GM10248 (cell line): Measurements from ENCODE around the gene PPP6R3.
"Not testable (repeated sequence)": the region's sequence is repeated elsewhere in the genome, so short reads cannot be mapped to it uniquely, and the experiment has no call there.

Experiments
- CTCF ChIA-PET: fragments of 300-600 bp; sonication (Branson Sonifier 250); formaldehyde crosslinking; extraction: SDS; loops from one replicate; lab custom pipeline; 2021; ENCODE audit warnings: antibody characterized with exemption; lab: Yijun Ruan, JAX
- POLR2A ChIA-PET: fragments of 350-650 bp; sonication (Branson Sonifier 250); formaldehyde crosslinking; extraction: SDS; loops from one replicate; lab custom pipeline; 2020; ENCODE audit warnings: antibody characterized with exemption; lab: Yijun Ruan, JAX
- DNase-seq: peaks from one replicate; pipeline ENCODE4 v3.0.0; 2012; ENCODE audit errors: extremely low spot score
- TF ChIP-seq, protein P1 (sequence below): IDR thresholded peaks from 2 replicates; pipeline ENCODE4 v1.5.1; 2012; ENCODE audit warnings: mild to moderate bottlenecking, low read depth; ENCODE audit errors: extremely low read depth, missing control alignments, control extremely low read depth

PPP6R3 gene

DNA sequence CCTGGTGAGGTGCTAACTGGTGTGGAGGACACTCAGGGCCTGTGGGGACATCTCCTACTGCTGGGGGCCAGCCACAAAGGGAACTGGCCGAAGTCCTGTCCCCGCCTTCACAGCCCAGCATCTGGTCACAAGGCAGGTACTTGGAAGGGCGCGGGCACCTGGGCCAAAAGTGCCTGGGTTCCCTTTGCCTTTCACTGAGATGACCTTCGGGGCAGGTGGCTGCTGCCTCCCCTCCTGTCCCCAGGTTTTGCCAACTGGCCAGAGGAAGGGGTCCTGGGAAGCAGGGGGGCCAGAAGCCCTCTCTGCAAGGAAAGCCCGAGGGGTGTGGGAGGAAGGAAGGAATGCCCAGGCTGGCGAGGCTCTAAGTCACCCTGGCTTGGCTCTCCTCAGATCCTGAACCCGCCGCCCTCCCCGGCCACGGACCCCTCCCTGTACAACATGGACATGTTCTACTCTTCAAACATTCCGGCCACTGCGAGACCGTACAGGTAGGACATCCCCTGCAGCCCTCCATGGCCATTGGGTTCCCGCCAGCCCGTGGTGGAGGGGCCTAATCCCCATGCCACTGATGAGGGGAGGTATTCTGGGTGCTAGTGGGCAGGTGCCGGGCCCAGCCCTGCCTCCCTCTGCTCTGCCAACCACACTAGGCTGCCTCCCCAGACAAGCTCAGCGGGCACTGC, 14.4 kb upstream of the PPP6R3 start:
- CTCF ChIA-PET: interaction anchor here (0.9 kb wide), 2 partner anchors 11 to 148 kb away, joined by 3 read pairs; no protein-coding TSS in a partner anchor
- TF ChIP-seq, protein P1, sequence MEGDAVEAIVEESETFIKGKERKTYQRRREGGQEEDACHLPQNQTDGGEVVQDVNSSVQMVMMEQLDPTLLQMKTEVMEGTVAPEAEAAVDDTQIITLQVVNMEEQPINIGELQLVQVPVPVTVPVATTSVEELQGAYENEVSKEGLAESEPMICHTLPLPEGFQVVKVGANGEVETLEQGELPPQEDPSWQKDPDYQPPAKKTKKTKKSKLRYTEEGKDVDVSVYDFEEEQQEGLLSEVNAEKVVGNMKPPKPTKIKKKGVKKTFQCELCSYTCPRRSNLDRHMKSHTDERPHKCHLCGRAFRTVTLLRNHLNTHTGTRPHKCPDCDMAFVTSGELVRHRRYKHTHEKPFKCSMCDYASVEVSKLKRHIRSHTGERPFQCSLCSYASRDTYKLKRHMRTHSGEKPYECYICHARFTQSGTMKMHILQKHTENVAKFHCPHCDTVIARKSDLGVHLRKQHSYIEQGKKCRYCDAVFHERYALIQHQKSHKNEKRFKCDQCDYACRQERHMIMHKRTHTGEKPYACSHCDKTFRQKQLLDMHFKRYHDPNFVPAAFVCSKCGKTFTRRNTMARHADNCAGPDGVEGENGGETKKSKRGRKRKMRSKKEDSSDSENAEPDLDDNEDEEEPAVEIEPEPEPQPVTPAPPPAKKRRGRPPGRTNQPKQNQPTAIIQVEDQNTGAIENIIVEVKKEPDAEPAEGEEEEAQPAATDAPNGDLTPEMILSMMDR: no peak
- POLR2A ChIA-PET: no interaction called here
- no peak for DNase-seq

DNA sequence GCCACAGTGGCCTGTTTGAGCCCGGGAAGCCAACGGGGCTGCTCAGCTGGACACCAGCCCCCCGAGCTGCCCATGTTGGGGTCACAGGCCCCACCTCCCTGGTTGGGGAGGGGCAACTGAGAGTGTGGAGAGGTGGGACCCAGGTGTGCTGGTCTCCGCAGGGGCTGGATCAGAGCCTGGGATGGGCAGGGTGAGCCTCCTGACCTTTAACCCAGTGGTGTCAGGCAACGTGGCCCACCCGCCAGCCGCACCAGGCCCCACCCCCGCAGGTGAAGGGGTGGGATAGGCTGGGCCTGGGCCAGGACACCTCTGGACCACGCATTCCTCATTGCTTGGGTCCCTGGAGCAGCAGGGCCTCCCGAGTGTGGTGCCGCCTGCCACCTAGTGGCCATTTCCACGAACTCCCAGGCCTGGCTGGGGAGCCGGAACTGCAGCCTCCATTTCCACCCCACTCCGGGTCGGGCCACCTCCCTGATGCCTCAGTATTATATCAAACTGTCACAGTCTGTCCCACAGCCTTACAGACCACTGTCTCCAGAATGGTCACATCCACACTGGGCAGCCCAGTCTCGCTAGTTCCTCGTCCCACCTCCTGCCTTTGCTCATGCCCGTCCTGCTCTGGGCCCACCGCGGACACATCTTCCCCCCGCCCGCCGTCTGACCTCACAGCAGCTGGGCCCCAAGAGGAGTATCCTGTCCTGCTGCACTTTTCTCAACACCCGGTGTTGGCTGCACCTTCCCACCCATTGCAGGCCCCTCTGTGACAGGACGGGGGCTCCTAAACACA, 13.3 kb upstream of the PPP6R3 start:
- TF ChIP-seq, protein P1: peak; percentile 80
- CTCF ChIA-PET: interaction anchor here (0.9 to 1.5 kb wide), 3 partner anchors 9 to 149 kb away, joined by 3 to 8 read pairs (median 3); no protein-coding TSS in a partner anchor
- POLR2A ChIA-PET: no interaction called here

DNA sequence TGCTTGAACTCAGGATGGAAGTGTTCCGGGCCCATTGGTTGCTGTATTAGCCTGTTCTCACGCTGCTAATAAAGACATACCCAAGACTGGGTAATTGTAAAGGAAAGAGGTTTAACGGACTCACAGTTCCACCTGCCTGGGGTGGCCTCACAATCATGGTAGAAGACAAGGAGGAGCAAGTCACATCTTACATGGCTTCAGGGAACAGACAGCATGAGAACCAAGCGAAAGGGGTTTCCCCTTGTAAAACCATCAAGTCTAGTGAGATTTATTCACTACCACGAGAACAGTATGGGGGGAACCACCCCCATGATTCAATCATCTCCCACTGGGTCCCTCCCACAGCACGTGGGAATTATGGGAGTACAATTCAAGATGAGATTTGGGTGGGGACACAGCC, 12.6 kb upstream of the PPP6R3 start:
- DNase-seq, POLR2A ChIA-PET: not testable (repeated sequence)
- CTCF ChIA-PET: interaction anchor here (1.0 to 1.5 kb wide), 4 partner anchors 9 to 190 kb away, joined by 3 to 8 read pairs (median 4); no protein-coding TSS in a partner anchor

More for the DNA sequence above, 13.3 kb upstream of the PPP6R3 start:
- peak; percentile 90 for DNase-seq

DNA sequence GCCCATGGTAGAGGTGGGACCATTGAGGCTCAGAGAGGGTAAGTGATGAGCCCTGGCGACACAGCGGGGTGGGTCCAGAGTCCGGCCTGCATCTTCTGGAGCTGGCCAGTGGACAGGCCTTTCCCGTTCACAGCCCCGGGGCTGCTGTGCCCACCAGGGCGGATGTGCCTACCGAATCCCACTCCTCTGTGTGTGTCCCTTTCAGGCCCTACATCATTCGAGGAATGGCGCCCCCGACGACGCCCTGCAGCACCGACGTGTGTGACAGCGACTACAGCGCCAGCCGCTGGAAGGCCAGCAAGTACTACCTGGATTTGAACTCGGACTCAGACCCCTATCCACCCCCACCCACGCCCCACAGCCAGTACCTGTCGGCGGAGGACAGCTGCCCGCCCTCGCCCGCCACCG, 11.9 kb upstream of the PPP6R3 start:
- TF ChIP-seq, protein P1: no peak
- no peak for DNase-seq
- ChIA-PET CTCF (interaction anchor here (1.0 to 2.1 kb wide), 5 partner anchors 8 to 191 kb away, joined by 3 to 8 read pairs (median 4); no protein-coding TSS in a partner anchor), POLR2A (no interaction called here)

DNA sequence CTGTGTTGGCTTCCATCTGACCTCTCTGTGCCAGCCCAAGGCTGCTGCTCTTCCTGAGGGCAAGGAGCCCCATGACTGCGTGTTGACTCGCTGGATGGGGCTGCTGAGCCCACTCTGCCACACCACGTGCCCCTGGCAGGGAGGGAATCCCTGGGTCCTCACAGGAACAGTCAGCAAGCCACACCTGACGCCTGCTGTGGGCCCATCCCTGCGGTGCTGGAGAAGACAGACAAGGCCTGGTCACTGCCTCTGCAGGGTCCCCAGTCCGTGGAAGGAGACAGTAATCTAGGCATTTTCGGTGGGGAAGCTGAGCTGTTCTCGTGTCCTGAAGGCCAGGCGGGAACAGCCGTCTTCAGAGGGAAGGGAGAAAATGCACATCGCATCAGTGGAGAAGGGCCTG, 10.6 kb upstream of the PPP6R3 start:
- TF ChIP-seq, protein P1: no peak
- DNase-seq: no peak
- ChIA-PET POLR2A (no interaction called here), CTCF (interaction anchor here (2.0 to 2.1 kb wide), 2 partner anchors 113 to 152 kb away, joined by 4 to 5 read pairs; no protein-coding TSS in a partner anchor)

DNA sequence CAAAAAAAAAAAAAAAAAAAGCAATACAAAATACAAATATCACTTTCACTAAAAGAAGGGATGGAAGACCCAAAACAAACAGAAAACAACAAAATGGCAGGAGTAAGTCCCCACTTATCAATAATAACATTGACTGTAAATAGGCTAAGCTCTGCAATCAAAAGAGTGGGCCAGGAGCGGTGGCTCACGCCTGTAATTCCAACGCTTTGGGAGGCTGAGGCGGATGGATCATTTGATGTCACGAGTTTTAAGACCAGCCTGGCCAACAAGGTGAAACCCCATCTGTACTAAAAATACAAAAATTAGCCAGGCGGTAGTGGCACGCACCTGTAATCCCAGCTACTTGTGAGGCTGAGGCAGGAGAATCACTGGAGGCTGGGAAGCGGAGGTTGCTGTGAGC, 9.8 kb upstream of the PPP6R3 start:
- POLR2A ChIA-PET: no interaction called here
- DNase-seq: no peak
- TF ChIP-seq, protein P1: no peak
- CTCF ChIA-PET: interaction anchor here (2.0 kb wide), 1 partner anchor 114 kb away, joined by 4 read pairs; no protein-coding TSS in a partner anchor
